Right atrium auricular region (tissue), 2 donors: ENCODE measurements around the gene TRIM42. TPM values are rescaled to one million over a fixed set of nuclear protein-coding genes. Genes with fewer than 3 reads are reported as not detected.

Experiments
- DNase-seq: peaks from one replicate; pipeline ENCODE4 v3.0.0-alpha.2; 2019; ENCODE audit warnings: low spot score
- H3K27ac ChIP-seq, 2 donors: fragments of 200-600 bp; sonication (generic); 1 replicate in 1 of 2; 2 replicates in 1 of 2; pipeline ENCODE4 v1.5.1; 2016 to 2019
- H3K27me3 ChIP-seq, 2 donors: fragments of 200-600 bp; sonication (generic); one replicate each; pipeline versions ENCODE4 v1.5.1 to v1.6.0; 2017 to 2019
- H3K36me3 ChIP-seq: fragments of 200-600 bp; sonication (generic); one replicate; pipeline ENCODE4 v1.5.1; 2016
- H3K4me1 ChIP-seq, 2 donors: fragments of 200-600 bp; sonication (generic); one replicate each; pipeline versions ENCODE4 v1.5.1 to v1.6.0; 2017 to 2019
- H3K4me3 ChIP-seq, 2 donors: fragments of 200-600 bp; sonication (generic); 1 replicate in 1 of 2; 2 replicates in 1 of 2; pipeline ENCODE4 v1.5.1; 2017 to 2019; ENCODE audit warnings: mild to moderate bottlenecking in 1 of 2, moderate library complexity in 1 of 2
- H3K9me3 ChIP-seq, 2 donors: fragments of 200-600 bp; sonication (generic); one replicate each; pipeline ENCODE4 v1.5.1; 2019
- CTCF ChIP-seq, 2 donors: fragments of 200-600 bp; sonication (generic); IDR thresholded peaks; one replicate each; pipeline ENCODE4 v1.5.1; 2019; ENCODE audit warnings: antibody characterized with exemption in 2 of 2
- total RNA-seq, 2 donors: library from RNA; depleted of rRNA; stranded (reverse); fragments of >200 nt; gene quantifications; one replicate each; pipeline ENCODE4 v1.1.0, GENCODE V29; 2016

TRIM42 gene
- total RNA-seq, 2 donors from 2014 or later: not detected

- Histone ChIP-seq H3K36me3 (no peaks in the 10 kb centered on the region), H3K27me3 (no peaks in the 10 kb centered on the region), H3K9me3 (no peaks in the 10 kb centered on the region), H3K4me3 (no peak overlapping the region), H3K27ac (no peak overlapping the region), H3K4me1 (peaks cover 0 to 18% of the 10 kb centered on the region in 2 donors)
- DNase-seq: no peak
- no peak for TF ChIP-seq CTCF (IDR thresholded peaks at IDR 0.05)
These were observed 45.7 kb downstream of the TRIM42 start for GRCh38 chr3:140723576-140723975.

GRCh38 chr3:140724856-140725812 is 47.3 kb downstream of the TRIM42 start:
- TF ChIP-seq CTCF (IDR thresholded peaks at IDR 0.05): no peak
- no peak for DNase-seq
- H3K36me3 ChIP-seq: no peaks in the 10 kb centered on the region

GRCh38 chr3:140726066-140726465 is 48.2 kb downstream of the TRIM42 start:
- Histone ChIP-seq H3K4me3 (no peak overlapping the region), H3K36me3 (no peaks in the 10 kb centered on the region), H3K9me3 (no peaks in the 10 kb centered on the region), H3K27me3 (no peaks in the 10 kb centered on the region), H3K4me1 (peaks cover 0 to 3% of the 10 kb centered on the region in 2 donors), H3K27ac (no peak overlapping the region)
- DNase-seq: no peak
- TF ChIP-seq CTCF (IDR thresholded peaks at IDR 0.05): no peak

More at GRCh38 chr3:140724856-140725812, 47.3 kb downstream of the TRIM42 start:
- H3K27ac ChIP-seq: no peak overlapping the region
- no peaks in the 10 kb centered on the region for H3K9me3 ChIP-seq
- no peak overlapping the region for H3K4me3 ChIP-seq
- peaks cover 0 to 12% of the 10 kb centered on the region in 2 donors for H3K4me1 ChIP-seq
- no peaks in the 10 kb centered on the region for H3K27me3 ChIP-seq

- Histone ChIP-seq H3K36me3 (no peaks in the 10 kb centered on the region), H3K27me3 (no peaks in the 10 kb centered on the region), H3K4me3 (no peak overlapping the region), H3K9me3 (no peaks in the 10 kb centered on the region), H3K27ac (no peak overlapping the region), H3K4me1 (no peaks in the 10 kb centered on the region)
- DNase-seq: no peak
- TF ChIP-seq CTCF (IDR thresholded peaks at IDR 0.05): no peak
These were observed 50.0 kb downstream of the TRIM42 start for GRCh38 chr3:140727886-140728285.

GRCh38 chr3:140731440-140732119 is 53.7 kb downstream of the TRIM42 start:
- no peak for DNase-seq
- H3K4me1 ChIP-seq: no peaks in the 10 kb centered on the region
- H3K4me3 ChIP-seq: no peak overlapping the region
- no peak for TF ChIP-seq CTCF (IDR thresholded peaks at IDR 0.05)
- no peaks in the 10 kb centered on the region for H3K36me3 ChIP-seq
- no peaks in the 10 kb centered on the region for H3K9me3 ChIP-seq
- H3K27me3 ChIP-seq: no peaks in the 10 kb centered on the region
- no peak overlapping the region for H3K27ac ChIP-seq
